Esophagus squamous epithelium (tissue), 5 donors: Measurements from ENCODE around the gene CORIN. TPM values are rescaled to one million over a fixed set of nuclear protein-coding genes. Genes with fewer than 3 reads are reported as not detected.

ENCODE experiments used
- DNase-seq: peaks from one replicate; lab custom pipeline; 2025; lab: John Stamatoyannopoulos, UW
- H3K27ac ChIP-seq, 4 donors: fragments of 200-600 bp; sonication (generic); one replicate each; pipeline ENCODE4 v1.5.1; 2016 to 2019; ENCODE audit warnings: mild to moderate bottlenecking in 1 of 4
- H3K27me3 ChIP-seq, 4 donors: fragments of 200-600 bp; sonication (generic); 1 replicate in 3 of 4; 2 replicates in 1 of 4; pipeline versions ENCODE4 v1.5.1 to v1.6.0; 2017 to 2021; ENCODE audit warnings: antibody characterized with exemption in 1 of 4
- H3K36me3 ChIP-seq, 3 donors: fragments of 200-600 bp; sonication (generic); one replicate each; pipeline ENCODE4 v1.5.1; 2016 to 2019
- H3K4me1 ChIP-seq, 3 donors: fragments of 200-600 bp; sonication (generic); one replicate each; pipeline ENCODE4 v1.5.1; 2017 to 2019
- H3K4me3 ChIP-seq, 4 donors: fragments of 200-600 bp; sonication (generic); 1 replicate in 3 of 4; 2 replicates in 1 of 4; pipeline ENCODE4 v1.5.1; 2016 to 2019; ENCODE audit warnings: mild to moderate bottlenecking in 2 of 4, moderate library complexity in 1 of 4
- H3K9me3 ChIP-seq, 3 donors: fragments of 200-600 bp; sonication (generic); one replicate each; pipeline ENCODE4 v1.5.1; 2016 to 2019
- POLR2A ChIP-seq, 4 donors: fragments of 450-650 bp; IDR thresholded peaks; one replicate each; pipeline ENCODE4 v1.6.1; 2017; ENCODE audit warnings: antibody characterized with exemption in 4 of 4, mild to moderate bottlenecking in 4 of 4, moderate library complexity in 3 of 4
- WGBS, 2 donors: methylation state at CpG; one replicate each; pipeline ENCODE4 v1.1.5; 2018; 5-methylcytosine and 5-hydroxymethylcytosine counted together
- intact Hi-C: fragments of 100-400 bp; cut with DNase I; formaldehyde crosslinking; loops from one replicate; pipeline ENCODE4 v1.15.0; 2022
- total RNA-seq, 4 donors: library from RNA; depleted of rRNA; stranded (reverse); fragments of >200 nt; gene quantifications; one replicate each; pipeline ENCODE4 v1.1.0, GENCODE V29; 2016
- TF ChIP-seq, protein P1 (sequence below), 6 experiments: fragments of 450-650 bp in 4 of 6; fragments of 200-600 bp in 2 of 6; sonication (generic) in 2 of 6; IDR thresholded peaks; one replicate each; pipeline ENCODE4 v1.5.1; 2016 to 2019; ENCODE audit warnings: antibody characterized with exemption in 6 of 6, mild to moderate bottlenecking in 4 of 6, moderate library complexity in 4 of 6
- donor health status: DM: yes; HTN: yes; CAD: no.

The CORIN gene
- total RNA-seq, 4 donors from 2014 or later: 0.08 to 4.8 (median 0.41) TPM

DNA sequence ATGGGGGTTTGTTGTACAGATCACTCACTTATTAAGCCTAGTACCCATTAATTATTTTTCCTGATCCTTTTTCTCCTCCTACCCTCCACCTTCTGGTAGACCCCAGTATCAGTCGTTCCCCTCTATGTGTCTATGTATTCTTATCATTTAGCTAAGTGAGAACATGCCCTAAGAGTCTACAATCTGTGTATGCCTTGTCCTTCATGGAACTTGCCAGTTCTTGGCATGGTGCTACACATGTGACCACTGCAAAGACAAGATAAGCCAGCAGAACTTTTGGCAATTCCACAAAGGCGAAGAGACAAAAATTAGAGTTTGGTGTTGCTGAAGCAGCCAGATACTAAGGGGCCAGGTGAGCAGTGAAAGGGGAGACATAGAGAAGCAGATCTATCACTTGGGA, 101.3 kb downstream of the CORIN start:
- WGBS, 2 donors: 63 to 75% methylated on average over 2 of the region's 2 CpGs
- no peak for TF ChIP-seq POLR2A (IDR thresholded peaks at IDR 0.05)
- TF ChIP-seq, protein P1, sequence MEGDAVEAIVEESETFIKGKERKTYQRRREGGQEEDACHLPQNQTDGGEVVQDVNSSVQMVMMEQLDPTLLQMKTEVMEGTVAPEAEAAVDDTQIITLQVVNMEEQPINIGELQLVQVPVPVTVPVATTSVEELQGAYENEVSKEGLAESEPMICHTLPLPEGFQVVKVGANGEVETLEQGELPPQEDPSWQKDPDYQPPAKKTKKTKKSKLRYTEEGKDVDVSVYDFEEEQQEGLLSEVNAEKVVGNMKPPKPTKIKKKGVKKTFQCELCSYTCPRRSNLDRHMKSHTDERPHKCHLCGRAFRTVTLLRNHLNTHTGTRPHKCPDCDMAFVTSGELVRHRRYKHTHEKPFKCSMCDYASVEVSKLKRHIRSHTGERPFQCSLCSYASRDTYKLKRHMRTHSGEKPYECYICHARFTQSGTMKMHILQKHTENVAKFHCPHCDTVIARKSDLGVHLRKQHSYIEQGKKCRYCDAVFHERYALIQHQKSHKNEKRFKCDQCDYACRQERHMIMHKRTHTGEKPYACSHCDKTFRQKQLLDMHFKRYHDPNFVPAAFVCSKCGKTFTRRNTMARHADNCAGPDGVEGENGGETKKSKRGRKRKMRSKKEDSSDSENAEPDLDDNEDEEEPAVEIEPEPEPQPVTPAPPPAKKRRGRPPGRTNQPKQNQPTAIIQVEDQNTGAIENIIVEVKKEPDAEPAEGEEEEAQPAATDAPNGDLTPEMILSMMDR (IDR thresholded peaks at IDR 0.05): no peak

DNA sequence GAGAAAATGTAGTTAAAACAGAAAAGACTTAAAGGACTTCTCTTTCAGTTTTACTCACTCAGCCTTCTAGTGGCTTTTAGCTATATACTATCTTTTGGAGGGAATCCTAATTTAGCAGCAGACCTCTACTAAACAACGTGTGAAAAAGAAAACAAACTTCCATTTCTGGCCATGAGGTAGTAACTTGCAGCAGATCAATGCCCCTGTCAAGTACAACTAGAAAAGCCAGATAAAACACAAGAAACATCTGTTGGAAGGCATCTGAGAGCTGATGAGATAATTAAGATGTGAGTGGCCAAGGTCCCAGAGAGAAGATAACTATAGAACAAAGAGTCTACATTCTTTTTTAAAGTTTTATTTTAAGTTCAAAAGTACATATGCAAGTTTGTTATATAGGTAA, 101.7 kb downstream of the CORIN start:
- Histone ChIP-seq H3K36me3 (no peaks in the 10 kb centered on the region), H3K4me1 (no peaks in the 10 kb centered on the region), H3K27ac (no peak overlapping the region), H3K9me3 (no peaks in the 10 kb centered on the region), H3K27me3 (no peaks in the 10 kb centered on the region), H3K4me3 (no peak overlapping the region)
- no peak for DNase-seq
- WGBS, 2 donors: 0 to 33% methylated on average over 1 of the region's 1 CpG
- intact Hi-C loops: no loop called here
- no peak for TF ChIP-seq POLR2A (IDR thresholded peaks at IDR 0.05)
- TF ChIP-seq, protein P1 (IDR thresholded peaks at IDR 0.05): no peak

More for the DNA sequence above, 101.3 kb downstream of the CORIN start:
- Histone ChIP-seq H3K4me1 (no peaks in the 10 kb centered on the region), H3K27me3 (no peaks in the 10 kb centered on the region), H3K36me3 (no peaks in the 10 kb centered on the region), H3K9me3 (no peaks in the 10 kb centered on the region), H3K4me3 (no peak overlapping the region), H3K27ac (no peak overlapping the region)
- no peak for DNase-seq
- intact Hi-C loops: no loop called here

DNA sequence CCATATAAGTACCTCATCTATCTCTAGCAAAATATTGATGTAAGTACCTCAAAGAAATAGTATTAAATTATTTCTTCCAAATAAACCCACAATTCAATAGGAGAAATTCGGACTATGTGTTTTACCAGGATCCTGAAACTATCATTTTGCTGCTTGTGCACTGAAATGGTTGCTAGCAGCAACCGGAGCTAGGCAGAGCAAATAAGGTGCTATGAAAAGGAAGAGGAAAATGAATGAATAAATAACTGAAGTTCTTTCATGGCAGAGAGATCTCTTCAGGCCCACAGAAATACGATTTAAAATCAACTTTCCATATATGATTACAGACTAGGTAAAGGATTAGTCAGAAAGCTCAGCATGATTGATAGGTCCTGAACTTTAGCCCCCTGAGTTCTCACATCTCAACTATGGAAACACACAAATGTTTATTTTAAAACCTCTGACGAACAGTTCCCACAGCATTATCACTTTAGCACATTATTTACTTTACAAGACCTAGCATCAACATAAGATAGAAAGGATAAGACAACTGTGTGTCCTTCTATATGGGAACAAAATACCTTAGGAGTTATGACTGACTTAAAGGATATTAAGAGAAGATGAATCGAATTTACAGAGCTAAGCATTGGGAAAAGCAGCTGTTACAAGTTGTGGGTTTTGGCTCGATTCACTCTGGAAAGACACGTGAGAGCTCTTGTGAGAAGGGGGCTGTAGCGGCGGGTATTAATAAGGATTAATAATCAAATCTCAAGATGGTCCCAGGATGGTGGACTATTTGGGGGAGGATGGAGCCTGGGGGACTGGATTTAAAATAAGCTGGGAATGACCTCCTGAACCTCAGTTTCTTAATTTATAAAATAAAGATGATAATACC, 104.3 kb downstream of the CORIN start:
- Histone ChIP-seq H3K36me3 (no peaks in the 10 kb centered on the region), H3K4me1 (no peaks in the 10 kb centered on the region), H3K4me3 (no peak overlapping the region), H3K9me3 (no peaks in the 10 kb centered on the region), H3K27ac (no peak overlapping the region), H3K27me3 (peaks cover 0 to 4% (median 0%) of the 10 kb centered on the region in 4 donors)
- no peak for TF ChIP-seq POLR2A (IDR thresholded peaks at IDR 0.05)
- TF ChIP-seq, protein P1 (IDR thresholded peaks at IDR 0.05): no peak
- intact Hi-C loops: no loop called here
- DNase-seq: no peak
- WGBS, 2 donors: 42 to 43% methylated on average over 9 of the region's 9 CpGs

DNA sequence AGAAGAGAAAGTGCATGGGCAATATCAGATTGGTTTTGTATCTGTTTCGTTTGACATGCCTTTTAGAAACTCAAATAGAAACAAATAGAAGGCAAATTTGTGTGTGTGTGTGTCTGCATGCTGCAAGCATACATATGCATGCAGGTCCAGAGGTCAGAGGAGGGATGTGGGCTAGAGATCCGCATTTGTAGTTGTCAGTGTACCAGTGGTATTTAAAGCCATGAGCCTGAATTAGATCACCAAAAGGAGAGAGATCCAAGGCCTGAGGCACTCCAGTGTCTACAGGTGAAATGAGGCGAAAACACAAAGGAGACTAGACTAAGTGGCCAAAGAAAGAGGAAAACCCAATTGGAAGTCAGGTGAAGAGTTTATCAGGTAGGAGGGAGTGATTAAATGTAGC, 106.7 kb downstream of the CORIN start:
- peaks cover 0 to 4% (median 0%) of the 10 kb centered on the region in 4 donors for H3K27me3 ChIP-seq
- WGBS, 2 donors: 49 to 56% methylated on average over 3 of the region's 3 CpGs
- no peak overlapping the region for H3K4me3 ChIP-seq
- no peak for DNase-seq
- no peaks in the 10 kb centered on the region for H3K4me1 ChIP-seq
- TF ChIP-seq, protein P1 (IDR thresholded peaks at IDR 0.05): no peak
- TF ChIP-seq POLR2A (IDR thresholded peaks at IDR 0.05): no peak
- intact Hi-C loops: no loop called here
- H3K27ac ChIP-seq: no peak overlapping the region
- no peaks in the 10 kb centered on the region for H3K36me3 ChIP-seq
- H3K9me3 ChIP-seq: no peaks in the 10 kb centered on the region

DNA sequence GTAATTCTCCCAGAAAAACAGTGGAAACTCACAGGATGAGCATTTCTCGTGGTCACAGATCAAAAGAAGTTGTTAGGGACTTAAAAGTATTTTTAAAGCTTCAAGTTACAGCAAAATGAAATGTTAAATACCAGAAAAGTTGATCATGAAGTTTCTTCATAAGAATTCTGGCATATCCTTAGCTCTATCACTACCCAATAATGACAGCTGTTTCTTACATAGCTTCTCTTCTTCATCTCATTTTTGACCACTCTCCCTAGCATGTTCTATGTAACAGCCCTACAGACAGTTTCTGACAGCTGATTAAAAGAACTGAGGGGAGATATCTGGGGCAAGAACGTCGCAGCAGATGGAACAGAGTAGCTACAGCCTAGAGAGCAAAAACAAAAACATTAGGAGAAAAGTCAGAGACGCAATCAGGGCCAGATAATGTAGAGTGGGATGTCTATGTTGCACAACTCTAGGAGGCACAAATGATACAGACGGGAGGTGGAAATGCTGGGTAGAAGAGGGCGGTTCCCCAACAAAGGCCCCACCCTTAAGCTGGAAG, 108.7 kb downstream of the CORIN start:
- WGBS, 2 donors: 73 to 78% methylated on average over 6 of the region's 6 CpGs
- peaks cover 0 to 4% (median 0%) of the 10 kb centered on the region in 4 donors for H3K27me3 ChIP-seq

More for the DNA sequence above, 108.7 kb downstream of the CORIN start:
- TF ChIP-seq POLR2A (IDR thresholded peaks at IDR 0.05): no peak
- TF ChIP-seq, protein P1 (IDR thresholded peaks at IDR 0.05): no peak
- intact Hi-C loops: no loop called here
- H3K4me3 ChIP-seq: no peak overlapping the region
- no peaks in the 10 kb centered on the region for H3K36me3 ChIP-seq
- H3K9me3 ChIP-seq: no peaks in the 10 kb centered on the region
- H3K4me1 ChIP-seq: no peaks in the 10 kb centered on the region
- DNase-seq: no peak
- H3K27ac ChIP-seq: no peak overlapping the region
